NCI-H1105 treated with DMSO at 0.1 percent for 48 hours (cell line): Measurements from ENCODE around the gene TCF15.

Experiments used
- DNase-seq: peaks from one replicate; lab custom pipeline; 2025; lab: John Stamatoyannopoulos, UW

Gene TCF15

GRCh38 chr20:610130-611046 lies at the start of gene TCF15:
Gene TCF15 (minus strand): TSS chr20:610309. CDS start chr20:610237, 72 bp downstream.
- no peak for DNase-seq

GRCh38 chr20:658731-659291 lies 48.7 kb upstream of the TCF15 start:
- no peak for DNase-seq

GRCh38 chr20:658202-658601 lies 48.1 kb upstream of the TCF15 start:
- DNase-seq = no peak

- no peak for DNase-seq
These were observed 45.9 kb upstream of the TCF15 start for GRCh38 chr20:655726-656624.

- DNase-seq = no peak
These were observed 44.3 kb upstream of the TCF15 start for GRCh38 chr20:654417-654750.

GRCh38 chr20:653590-654416 lies 43.7 kb upstream of the TCF15 start:
- no peak for DNase-seq

- DNase-seq = peak; percentile 31
These were observed 43.0 kb upstream of the TCF15 start, which contains the start of gene SRXN1 for GRCh38 chr20:653110-653589. Gene SRXN1 (minus strand): TSS chr20:653200. CDS start chr20:653185, 15 bp downstream.

GRCh38 chr20:652615-653109 lies 42.6 kb upstream of the TCF15 start:
- no peak for DNase-seq

GRCh38 chr20:651713-652614 lies 41.9 kb upstream of the TCF15 start:
- no peak for DNase-seq

GRCh38 chr20:650954-651353 lies 40.8 kb upstream of the TCF15 start:
- no peak for DNase-seq

- DNase-seq = no peak
These were observed 40.2 kb upstream of the TCF15 start for GRCh38 chr20:650281-650680.

- no peak for DNase-seq
These were observed 37.4 kb upstream of the TCF15 start for GRCh38 chr20:647479-648019.

- no peak for DNase-seq
These were observed 36.7 kb upstream of the TCF15 start for GRCh38 chr20:646868-647233.

- DNase-seq = no peak
These were observed 36.2 kb upstream of the TCF15 start for GRCh38 chr20:646107-646867.

GRCh38 chr20:645318-646106 lies 35.4 kb upstream of the TCF15 start:
- peak; percentile 64 for DNase-seq

GRCh38 chr20:644692-645317 lies 34.7 kb upstream of the TCF15 start:
- no peak for DNase-seq

GRCh38 chr20:642398-643174 lies 32.5 kb upstream of the TCF15 start:
- DNase-seq = peak; percentile 37
